HG03175 (cell line): ENCODE measurements around the gene F13A1.

Source experiments
- ATAC-seq: cut with Tn5 transposase; IDR thresholded peaks from one replicate; pipeline ENCODE4 v1.9.1; 2021; ENCODE audit warnings: mild to moderate bottlenecking, moderate library complexity; ENCODE audit not compliant: unreplicated experiment

Gene F13A1

DNA sequence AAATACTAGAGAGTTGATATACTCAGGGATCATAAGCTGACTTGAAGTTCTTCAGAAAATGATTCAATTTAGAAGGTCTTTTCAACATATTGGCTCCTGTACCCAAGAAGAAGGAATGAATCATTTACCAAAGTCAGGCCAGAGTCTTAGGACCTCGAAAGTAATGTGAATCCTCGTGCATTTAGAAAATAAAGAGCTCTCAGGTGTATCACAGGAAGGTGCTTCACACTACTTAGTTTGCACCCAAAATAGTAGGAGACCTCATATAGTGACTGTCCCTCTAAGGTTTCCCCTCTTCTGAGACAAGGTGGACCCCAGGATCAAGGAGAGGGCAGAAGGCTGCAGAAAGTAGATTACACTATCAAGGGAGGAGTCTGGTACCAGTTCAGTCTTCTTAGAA lies 71.8 kb downstream of the F13A1 start:
- ATAC-seq: peak; percentile 46

DNA sequence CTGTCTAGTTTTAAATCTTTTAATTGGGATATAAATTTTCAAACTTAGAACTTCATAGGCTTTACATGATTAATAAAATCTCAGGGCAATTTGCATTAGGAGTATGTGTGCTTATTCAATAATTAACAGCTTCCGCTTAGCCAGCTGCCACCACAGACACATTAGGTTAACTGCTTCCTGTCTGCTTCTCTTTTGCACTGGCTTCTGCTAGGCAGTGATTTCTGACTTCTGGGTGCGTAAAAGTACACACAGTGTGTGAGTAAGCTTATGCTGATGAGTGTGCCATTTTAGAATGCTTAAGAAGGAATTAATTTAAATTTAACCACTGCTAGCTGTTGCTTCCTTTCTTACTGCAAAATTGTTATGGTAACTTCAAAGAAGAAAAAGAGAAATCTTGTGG lies 73.9 kb downstream of the F13A1 start:
- ATAC-seq: peak; percentile 92

DNA sequence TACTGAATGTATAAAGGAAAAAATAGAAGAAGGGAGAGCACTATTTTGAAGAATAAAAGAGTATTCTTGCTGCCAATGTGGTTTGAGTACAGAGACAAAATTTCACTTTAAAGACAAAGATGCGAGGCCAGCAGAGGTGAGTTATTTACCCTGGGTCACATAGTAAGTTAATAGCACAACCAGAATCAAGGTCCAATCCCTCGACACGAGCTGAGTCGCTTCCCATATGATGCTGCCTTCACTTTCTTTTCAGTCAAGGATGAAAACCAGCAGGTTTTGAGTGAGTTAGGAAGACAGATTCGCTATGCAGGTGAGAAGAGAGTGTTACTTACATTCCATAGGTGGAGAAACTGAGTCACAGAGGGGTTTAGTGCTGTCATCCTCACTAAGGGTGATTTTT lies 75.8 kb downstream of the F13A1 start:
- ATAC-seq: no peak

DNA sequence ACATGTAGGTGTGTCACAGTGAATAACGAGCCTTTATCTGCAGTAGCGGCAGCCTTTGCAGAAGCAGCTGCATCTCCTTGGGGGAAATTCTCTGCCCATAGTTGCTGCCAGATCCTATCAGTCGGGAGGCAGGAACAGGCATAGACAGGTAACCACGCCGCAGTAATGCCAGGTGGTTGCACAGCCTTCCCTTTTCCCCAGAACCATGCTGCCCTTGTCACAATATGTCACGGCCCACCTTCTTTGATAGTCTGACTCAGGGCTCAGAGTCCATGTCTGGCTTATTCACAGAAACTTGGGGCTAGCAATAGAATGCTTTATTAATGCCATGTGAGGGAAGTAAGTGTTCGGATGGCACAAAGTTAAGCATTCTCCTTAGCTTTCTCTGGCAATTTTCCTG lies 76.6 kb downstream of the F13A1 start:
- ATAC-seq: no peak

DNA sequence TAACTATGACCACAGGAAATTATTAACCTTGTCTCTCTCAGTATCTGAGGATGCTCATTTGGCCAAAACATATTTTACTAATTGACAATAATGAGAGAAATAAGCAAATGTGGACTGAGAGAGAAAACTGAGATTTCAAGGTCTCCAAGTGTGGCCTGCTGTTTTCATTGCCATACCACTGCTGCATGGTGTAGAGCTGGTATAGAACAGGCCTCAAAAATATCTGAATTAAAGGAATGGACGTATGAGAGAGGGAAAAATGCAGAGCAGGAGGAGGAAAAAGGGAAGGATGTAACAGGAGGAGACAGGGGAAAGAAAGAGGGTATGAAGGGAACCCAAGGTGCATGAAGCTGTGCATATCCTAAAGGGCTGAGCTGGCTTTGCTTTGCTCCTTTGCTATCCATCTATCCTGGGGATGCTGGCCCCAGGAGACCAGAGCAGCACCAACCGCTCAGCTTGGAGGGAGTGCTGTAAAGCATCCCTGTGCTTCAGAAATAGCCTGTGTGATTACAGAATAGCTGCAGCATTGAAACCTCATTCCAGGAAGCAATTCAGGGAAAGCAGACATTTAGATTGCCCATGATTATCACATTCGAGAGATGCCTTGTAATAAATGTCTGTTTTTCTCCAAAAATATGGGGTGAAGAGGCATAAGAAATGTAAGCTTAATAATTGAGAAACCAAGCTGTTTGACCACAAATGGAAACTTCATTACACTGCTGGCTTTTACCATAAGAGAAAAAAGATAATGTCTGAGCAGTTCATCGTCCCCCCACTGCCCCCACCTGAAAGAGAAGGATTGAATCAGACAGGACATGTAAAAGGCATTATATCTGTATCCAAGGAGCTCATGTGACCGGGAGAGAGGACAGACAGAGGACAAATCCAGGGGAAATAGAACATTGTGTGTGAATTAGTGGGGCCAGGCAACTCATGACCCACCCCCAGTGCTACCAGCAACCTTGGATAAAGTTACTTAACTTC lies 80.6 kb downstream of the F13A1 start:
- ATAC-seq: no peak

DNA sequence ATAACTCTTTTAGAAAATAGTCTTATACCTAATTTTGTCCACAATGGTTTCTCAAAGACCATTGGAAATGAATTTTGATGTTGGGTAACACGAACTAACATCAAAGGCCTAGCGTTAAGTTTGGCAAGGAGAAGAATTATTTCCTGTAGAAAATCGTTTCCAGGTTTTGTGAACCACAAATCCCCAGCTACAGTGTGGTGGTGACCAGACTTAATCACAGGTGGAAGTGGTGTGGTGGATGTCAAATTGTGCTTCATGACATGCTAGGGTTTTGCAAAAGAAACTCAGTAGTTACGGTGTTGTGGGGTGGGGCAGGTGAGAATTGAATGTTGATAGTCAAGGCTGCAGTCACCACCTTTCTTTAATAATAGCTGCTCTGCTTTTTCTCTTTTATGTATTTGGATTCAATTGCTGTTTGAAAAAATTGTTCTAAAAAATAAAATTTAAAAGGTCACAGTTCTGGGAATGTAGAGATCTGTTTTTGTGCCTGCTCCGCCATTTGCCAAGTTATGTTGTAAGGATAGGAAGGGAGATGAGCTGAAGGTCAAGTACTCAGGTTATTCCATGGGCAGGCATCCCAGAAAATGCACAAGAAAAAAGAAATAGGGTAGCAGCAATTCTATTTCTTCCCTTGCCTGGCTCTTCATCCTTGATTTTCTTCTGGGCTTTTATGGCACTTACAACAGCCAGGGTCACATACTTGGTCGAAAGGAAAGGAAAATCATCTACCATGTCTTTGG lies 83.6 kb downstream of the F13A1 start:
- ATAC-seq: no peak

DNA sequence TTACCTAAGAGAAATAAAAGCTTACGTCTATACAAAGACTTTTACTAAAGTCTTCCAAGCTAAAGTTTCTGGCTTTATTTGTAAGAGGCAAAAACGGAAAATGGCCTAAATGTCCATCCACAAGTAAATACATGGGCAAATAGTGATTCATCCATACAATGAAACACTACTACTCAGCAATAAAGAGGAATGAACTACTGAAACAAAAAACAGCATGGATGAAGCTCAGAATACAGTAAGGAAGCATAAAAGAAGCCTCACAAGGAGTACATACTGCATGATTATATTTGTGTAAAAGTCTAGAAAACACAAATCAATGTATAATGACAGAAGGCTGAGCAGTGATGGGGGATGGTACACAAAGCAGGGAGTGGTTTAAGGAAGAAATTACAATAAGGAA lies 84.7 kb downstream of the F13A1 start:
- ATAC-seq: no peak

DNA sequence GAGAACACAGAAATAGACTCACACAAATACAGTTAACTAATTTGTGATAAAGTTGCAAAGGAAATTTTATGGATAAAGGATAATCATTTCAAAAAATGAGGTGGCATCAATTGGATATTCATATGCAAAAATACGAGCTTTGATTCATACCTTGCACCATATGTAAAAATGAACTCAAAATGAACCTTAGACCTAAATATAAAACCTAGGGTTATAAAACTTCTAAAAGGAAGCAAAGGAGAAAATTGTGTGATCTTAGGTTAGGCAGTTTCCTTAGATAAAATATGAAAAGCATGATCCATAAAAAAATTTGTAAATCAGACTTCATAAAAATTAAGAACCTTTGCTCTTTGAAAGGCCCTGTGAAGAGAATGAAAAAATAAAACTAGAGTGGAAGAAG lies 85.5 kb downstream of the F13A1 start:
- no peak for ATAC-seq

DNA sequence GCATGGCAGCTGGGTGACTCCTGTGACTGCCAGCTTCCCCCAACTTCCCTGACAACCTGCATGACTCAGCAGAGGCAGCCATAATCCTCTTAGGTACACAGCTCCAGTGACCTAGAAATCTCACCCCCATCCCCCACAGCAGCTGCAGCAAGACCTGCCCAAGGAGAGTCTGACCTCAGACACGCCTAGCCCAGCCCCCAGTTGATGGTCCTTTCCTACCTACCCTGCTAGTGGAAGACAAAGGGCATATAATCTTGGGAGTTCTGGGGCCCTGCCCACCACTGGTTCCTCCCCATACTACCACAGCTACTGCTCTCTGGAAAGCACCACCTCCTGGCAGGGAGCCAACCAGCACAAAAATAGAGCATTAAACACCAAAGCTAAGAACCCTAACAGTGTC lies 90.2 kb downstream of the F13A1 start:
- no peak for ATAC-seq

DNA sequence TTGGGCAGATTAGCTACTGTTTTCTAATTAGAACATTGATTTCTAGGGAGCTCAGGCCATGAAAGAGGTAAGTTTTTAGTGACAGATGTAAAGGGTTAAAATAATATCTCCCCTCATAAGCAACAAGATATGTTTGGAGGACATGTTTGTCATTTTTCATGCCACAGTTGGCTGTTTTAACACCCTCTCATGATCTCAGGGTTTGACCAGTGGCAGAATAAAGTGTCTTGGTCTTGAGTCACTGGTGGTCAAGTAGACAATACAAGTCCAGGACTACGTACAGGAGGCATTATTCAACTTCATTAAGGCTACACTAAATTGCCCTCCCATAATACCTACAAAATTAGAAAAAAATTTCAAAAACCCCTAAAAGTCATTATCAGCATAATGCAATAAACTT lies 92.6 kb downstream of the F13A1 start:
- ATAC-seq: no peak

DNA sequence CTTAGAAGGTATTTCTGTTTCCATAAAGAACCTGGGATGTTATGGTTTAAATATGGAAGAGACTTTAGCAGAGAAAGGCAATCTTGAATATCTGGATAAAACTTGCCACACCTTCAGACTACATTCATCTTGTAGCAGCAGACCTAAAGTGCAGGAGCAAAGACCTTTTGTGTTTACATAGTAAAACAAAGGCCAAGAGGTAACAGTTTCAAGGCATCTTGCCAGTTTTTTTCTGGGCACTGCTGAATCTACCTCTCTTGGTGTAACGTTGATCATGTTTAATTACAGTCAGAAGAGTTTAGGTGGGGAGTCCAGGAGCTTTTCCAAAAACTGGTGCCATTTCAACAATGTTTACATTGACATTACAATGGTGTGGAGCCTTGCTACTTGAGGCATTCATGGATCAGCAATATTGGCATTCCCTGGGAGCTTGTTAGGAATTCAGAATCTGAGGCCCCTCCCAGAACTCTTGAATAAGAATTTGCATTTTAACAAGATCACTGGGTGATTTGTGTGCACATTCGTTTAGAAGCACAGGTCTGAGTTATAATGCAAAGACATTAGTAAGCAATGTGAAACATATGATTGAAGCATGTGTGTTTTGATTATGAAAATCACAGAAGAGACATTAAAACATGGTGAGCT lies 94.5 kb downstream of the F13A1 start:
- ATAC-seq: no peak

DNA sequence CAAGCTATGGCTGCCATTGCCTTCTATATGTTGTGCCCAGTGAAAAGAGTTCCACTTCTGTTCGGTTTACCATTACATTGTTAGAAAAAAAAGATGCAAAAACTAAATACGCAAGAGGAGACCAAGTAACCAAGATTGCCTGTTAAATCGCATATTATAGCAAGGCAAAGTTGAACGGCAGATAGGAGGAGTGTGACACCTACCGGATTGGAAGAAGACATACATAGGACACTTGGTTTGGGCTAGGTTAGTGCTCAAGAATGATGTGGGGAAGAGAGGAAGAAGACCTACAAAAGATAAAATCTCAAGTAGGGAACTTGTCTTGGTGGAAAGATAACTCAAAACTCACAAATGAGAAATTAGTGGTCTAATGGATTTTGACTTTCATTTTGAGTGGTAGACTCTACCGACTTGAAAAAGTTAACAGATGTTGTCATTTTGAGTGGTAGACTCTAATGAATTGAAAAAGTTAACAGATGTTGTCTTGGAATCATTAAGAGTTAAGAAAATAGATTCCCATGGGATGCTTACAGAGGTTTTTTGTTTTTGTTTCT lies 95.5 kb downstream of the F13A1 start:
- ATAC-seq: no peak

DNA sequence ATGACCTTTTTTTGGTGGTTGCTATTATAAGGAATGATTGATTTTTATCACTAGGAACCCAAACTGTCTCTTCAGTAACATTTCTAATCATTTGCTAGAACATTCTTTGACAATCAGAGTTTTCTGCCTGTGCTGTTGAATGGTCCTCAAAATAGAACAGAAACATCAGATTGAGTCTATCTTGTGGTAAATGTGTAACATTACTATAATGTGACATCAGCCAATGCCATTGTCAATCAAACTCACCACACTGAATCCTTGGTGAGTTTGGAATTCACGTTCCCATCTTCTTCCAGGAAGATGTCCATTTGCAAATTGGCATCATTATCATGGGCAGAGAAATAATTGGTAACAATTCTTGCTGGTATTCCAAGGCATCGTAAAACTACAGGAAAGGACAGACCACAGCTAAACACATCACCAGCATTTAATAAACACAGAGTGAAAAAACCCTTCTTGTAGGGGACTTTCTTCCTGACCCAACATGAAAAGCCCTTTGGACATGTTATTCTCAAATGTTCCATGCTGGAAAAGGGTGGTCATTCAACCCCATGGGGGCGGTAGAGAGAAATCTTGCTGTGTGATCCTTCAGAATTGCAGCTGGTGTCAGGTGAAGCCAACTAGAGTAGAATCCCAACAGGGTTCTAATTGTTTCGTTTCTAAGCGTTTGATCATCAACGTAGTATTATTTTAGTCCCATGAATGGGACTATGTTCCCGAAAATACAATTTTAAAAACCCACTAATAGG lies 98.5 kb downstream of the F13A1 start:
- ATAC-seq: no peak

DNA sequence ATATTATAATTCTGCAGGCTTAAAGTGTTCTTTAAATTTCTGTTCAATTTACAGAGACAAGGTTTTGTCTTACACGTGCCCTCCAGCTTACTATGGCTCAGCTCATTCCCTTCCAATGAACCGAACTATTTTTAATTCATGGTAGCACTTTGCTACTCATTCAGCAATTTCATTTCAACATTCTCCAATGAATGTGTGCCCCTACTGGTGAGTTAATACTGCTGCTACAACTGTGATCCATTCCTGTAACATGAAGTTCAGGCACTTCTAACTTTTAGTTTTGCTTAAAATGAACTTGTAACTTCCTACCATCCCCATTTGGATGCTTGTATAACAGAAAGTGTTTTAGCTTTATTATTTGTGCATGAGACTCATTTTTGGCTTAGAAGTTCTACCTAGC lies 99.7 kb downstream of the F13A1 start:
- no peak for ATAC-seq

DNA sequence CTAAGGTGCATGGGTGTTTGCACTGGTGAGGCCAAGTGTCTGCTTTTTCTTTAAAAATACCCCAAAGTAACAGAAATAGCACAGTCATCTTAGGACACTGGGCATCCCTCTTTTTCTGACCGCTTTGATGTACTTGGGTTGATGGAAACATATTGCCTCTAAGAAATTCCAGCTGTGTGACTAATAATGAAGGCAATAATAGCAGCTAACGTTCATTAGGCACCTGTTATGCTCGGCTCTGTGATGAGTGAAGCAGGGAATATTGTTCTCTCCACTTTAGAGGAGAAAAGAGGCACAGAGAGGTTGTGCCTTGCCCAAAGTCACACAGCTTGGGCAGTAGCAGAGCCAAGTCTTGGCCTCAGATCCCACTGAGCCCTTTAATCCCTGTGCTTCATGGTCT lies 100.7 kb downstream of the F13A1 start:
- ATAC-seq: no peak

DNA sequence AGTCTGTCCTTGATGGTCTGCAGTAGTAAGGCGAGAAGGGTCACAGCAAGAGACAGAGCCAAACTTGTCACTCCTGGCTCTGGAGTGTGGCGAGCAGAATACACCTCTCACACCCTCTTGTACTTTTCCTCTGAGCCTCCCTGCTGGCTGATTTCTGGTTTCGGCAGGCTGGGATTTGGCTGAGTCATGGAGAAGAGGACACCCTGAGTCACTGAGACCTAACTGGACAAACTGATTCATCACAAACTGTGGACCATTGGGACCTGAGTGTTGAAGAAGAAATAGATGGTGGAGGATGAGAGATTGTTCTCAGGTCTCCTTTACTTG lies 101.7 kb downstream of the F13A1 start:
- no peak for ATAC-seq

DNA sequence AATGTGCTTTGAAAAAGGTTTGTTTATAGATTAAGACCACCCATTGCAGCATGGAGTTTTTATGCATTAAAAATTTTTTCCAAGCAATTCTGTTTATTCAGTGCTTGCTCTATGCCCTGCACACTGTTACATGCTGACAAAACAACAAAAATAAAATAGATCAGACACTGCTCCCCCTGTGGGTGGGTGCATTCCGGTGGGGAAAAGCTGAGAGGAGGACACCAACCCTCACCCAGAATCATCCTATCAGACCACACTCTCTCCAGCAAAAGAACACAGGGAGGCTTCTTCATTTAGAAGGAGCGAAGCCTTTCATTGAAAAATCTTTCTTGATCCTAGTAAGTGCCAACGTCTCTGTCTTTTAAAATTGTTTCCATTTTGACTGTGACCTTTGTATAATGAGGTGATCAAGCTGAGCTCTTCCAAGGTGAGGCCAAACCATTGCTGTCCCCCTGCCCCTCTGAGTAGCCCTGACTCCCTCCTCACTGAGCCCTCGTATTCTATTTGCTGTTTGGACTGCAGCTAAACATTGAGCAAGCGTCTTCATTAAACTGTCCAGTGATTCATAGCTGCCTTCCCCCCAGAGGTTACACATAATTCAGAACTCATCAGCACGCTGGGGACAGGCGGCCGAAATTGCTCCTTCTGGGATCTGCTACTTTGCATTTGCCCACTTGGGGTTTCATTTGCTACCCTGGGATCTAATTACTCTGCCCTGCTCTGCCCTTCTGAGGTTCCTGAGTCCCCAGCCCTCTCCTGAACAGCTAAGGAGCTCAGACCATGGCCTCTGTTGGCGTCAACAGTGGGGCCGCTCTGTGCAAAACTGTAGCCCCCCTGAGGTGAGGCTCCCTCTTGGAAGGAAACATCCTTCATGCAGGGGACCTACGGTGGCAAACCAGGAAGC lies 102.4 kb downstream of the F13A1 start:
- no peak for ATAC-seq

DNA sequence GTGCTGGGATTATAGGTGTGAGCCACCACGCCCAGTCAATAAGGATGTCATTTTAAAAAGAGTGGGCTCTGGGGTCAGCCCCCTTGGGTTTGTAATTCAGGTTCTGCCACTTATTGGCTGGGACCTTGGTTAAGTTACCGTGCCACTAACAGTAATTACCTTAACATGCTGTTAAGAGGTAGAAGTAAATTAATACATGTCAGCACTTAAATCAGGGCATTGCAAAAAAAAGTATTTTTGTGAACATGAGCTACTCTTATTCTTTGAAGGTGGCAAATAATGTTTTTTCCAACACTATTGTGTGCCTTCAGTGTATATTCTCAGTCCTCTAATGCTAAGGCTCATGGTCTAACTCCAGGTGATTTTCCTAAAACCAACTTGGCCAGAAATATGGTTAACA lies 109.5 kb downstream of the F13A1 start:
- no peak for ATAC-seq

DNA sequence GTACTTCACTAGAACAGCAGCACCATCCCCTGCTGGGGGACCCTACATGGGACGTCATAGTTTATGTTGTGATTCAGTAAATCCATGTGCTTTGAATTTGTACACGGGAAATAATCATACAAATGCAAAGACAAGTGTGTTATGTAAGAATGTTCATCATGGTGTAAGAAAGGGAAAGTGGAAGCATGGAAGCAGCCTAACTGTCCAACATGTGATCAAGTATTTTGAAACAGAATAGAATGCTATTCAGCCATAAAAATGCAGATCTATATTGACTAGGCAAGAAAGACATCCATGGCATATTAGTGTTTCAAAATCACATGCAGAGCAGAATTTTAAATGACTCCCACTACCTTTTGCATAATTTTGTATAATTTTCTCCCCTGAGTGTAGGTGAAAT lies 117.6 kb downstream of the F13A1 start:
- no peak for ATAC-seq

DNA sequence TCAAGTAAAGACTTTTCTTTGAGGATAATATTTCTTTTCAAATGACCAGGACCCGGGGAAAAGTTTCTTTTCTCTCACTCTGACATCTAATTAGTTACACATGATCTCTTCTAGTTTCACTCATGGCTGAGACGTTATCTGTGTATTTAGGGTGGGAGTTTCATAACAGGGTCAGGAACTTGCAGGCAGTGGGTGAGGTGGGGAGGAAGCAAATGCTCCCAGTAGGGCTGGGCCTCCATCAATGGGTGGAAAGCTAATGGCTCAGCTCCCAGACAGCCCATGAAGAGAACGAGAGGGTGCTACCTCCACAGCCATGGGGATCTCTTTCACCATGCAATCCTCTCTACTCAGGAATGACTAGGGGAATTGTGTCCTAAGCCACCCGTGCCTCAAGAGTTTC lies 119.3 kb downstream of the F13A1 start:
- ATAC-seq: no peak
